HL-60 (cell line): ENCODE data around the gene GADD45B. TPM values are rescaled to one million over a fixed set of nuclear protein-coding genes. Genes with fewer than 3 reads are reported as not detected.

Source experiments
- DNase-seq, 2 experiments: peaks; one replicate each; pipeline ENCODE4 v3.0.0-alpha.2; 2010 to 2020; ENCODE audit warnings: low read depth in 1 of 2, low spot score in 1 of 2
- H3K27ac ChIP-seq: fragments of 250-450 bp; sonication (Bioruptor Pico); replicated peaks from 2 replicates; pipeline ENCODE4 v1.5.1; 2020; ENCODE audit warnings: mild to moderate bottlenecking, moderate library complexity
- H3K27me3 ChIP-seq: fragments of 250-450 bp; sonication (Bioruptor Pico); 2 replicates; pipeline ENCODE4 v1.5.1; 2021; ENCODE audit warnings: mild to moderate bottlenecking, moderate library complexity; ENCODE audit not compliant: insufficient read depth, poor library complexity, severe bottlenecking
- H3K4me3 ChIP-seq: replicated peaks from 2 replicates; pipeline ENCODE4 v1.5.1; 2011; ENCODE audit warnings: mild to moderate bottlenecking, control low read depth, low read length; ENCODE audit not compliant: insufficient read depth
- CTCF ChIP-seq: IDR thresholded peaks from one replicate; pipeline ENCODE4 v1.5.1; 2011; ENCODE audit warnings: low read length, control low read depth, inconsistent platforms; ENCODE audit not compliant: insufficient read depth
- POLR2AphosphoS5 ChIP-seq: IDR thresholded peaks from 2 replicates; pipeline ENCODE4 v1.6.1; 2012; ENCODE audit warnings: low read depth
- SPI1 ChIP-seq: IDR thresholded peaks from 2 replicates; pipeline ENCODE4 v1.6.1; 2012; ENCODE audit warnings: low read depth, mild to moderate bottlenecking, borderline replicate concordance
- microRNA-seq: library from miRNA; unstranded; fragments of <30 nt; microRNA quantifications from one replicate; pipeline ENCODE4, GENCODE V29; 2018

Gene GADD45B

GRCh38 chr19:2527686-2528085 lies 51.8 kb downstream of the GADD45B start:
- no peak for TF ChIP-seq SPI1
- TF ChIP-seq CTCF = no peak
- TF ChIP-seq POLR2AphosphoS5 = no peak
- DNase-seq = no peak
- Histone ChIP-seq H3K4me3 (no peak overlapping the region), H3K27me3 (no peaks in the 10 kb centered on the region), H3K27ac (no peak overlapping the region)

Small RNA genes within 50 kb of the gene (microRNA-seq; reads per million reads assigned to microRNA genes)
- gene MIR7108 = not detected
